Measurements from ENCODE around the gene MTHFD2L.

DNA sequence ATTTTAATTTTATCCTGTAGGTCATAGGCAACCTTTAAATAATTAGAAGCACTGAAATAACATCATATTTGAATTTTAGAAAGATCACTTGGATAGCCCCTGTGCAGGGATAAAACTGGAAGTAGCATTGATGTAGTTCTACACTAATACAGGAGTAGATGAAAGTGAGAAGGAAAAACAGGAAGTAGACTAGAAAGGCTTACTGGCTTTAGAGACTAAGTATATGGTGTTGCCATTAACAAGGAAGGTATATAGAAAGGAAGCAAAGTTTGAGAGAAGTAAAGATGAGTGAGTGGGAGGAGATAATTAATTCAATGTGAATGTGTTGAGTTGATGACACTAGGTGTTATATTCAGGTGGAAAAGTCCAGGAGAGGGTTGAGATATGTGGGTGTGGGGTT lies 77.2 kb downstream of the MTHFD2L start:
- TF ChIP-seq, protein P1, sequence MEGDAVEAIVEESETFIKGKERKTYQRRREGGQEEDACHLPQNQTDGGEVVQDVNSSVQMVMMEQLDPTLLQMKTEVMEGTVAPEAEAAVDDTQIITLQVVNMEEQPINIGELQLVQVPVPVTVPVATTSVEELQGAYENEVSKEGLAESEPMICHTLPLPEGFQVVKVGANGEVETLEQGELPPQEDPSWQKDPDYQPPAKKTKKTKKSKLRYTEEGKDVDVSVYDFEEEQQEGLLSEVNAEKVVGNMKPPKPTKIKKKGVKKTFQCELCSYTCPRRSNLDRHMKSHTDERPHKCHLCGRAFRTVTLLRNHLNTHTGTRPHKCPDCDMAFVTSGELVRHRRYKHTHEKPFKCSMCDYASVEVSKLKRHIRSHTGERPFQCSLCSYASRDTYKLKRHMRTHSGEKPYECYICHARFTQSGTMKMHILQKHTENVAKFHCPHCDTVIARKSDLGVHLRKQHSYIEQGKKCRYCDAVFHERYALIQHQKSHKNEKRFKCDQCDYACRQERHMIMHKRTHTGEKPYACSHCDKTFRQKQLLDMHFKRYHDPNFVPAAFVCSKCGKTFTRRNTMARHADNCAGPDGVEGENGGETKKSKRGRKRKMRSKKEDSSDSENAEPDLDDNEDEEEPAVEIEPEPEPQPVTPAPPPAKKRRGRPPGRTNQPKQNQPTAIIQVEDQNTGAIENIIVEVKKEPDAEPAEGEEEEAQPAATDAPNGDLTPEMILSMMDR (IDR thresholded peaks at IDR 0.05), result no peak
- no peak for TF ChIP-seq TP53 (CRISPR knock-in tag; IDR thresholded peaks at IDR 0.05)
- TF ChIP-seq CREB1 (CRISPR knock-in tag; IDR thresholded peaks at IDR 0.05), result no peak
- TF ChIP-seq TCF7 (CRISPR knock-in tag; IDR thresholded peaks at IDR 0.05; ENCODE audit: low read depth), result no peak
- no peak for TF ChIP-seq IRF2 (CRISPR knock-in tag; IDR thresholded peaks at IDR 0.05; ENCODE audit: borderline replicate concordance, low read depth)
- TF ChIP-seq, protein P2, sequence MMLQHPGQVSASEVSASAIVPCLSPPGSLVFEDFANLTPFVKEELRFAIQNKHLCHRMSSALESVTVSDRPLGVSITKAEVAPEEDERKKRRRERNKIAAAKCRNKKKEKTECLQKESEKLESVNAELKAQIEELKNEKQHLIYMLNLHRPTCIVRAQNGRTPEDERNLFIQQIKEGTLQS (CRISPR knock-in tag; conservative IDR thresholded peaks at IDR 0.05), result no peak
- TF ChIP-seq ZBTB21 (CRISPR knock-in tag; IDR thresholded peaks at IDR 0.05; ENCODE audit: borderline replicate concordance), result no peak
- TF ChIP-seq, protein P3, sequence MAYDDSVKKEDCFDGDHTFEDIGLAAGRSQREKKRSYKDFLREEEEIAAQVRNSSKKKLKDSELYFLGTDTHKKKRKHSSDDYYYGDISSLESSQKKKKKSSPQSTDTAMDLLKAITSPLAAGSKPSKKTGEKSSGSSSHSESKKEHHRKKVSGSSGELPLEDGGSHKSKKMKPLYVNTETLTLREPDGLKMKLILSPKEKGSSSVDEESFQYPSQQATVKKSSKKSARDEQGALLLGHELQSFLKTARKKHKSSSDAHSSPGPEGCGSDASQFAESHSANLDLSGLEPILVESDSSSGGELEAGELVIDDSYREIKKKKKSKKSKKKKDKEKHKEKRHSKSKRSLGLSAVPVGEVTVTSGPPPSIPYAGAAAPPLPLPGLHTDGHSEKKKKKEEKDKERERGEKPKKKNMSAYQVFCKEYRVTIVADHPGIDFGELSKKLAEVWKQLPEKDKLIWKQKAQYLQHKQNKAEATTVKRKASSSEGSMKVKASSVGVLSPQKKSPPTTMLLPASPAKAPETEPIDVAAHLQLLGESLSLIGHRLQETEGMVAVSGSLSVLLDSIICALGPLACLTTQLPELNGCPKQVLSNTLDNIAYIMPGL (CRISPR knock-in tag; IDR thresholded peaks at IDR 0.05), result no peak
- no peak for TF ChIP-seq SMAD3 (CRISPR knock-in tag; IDR thresholded peaks at IDR 0.05; ENCODE audit: borderline replicate concordance)
- no peak for TF ChIP-seq NR2C2 (CRISPR knock-in tag; IDR thresholded peaks at IDR 0.05)
